HK-2 (cell line): ENCODE measurements around the gene USP47.

ENCODE experiments used
- DNase-seq: peaks from one replicate; pipeline ENCODE4 v3.0.0-alpha.2; 2018; ENCODE audit not compliant: unreplicated experiment

Gene USP47, protein sequence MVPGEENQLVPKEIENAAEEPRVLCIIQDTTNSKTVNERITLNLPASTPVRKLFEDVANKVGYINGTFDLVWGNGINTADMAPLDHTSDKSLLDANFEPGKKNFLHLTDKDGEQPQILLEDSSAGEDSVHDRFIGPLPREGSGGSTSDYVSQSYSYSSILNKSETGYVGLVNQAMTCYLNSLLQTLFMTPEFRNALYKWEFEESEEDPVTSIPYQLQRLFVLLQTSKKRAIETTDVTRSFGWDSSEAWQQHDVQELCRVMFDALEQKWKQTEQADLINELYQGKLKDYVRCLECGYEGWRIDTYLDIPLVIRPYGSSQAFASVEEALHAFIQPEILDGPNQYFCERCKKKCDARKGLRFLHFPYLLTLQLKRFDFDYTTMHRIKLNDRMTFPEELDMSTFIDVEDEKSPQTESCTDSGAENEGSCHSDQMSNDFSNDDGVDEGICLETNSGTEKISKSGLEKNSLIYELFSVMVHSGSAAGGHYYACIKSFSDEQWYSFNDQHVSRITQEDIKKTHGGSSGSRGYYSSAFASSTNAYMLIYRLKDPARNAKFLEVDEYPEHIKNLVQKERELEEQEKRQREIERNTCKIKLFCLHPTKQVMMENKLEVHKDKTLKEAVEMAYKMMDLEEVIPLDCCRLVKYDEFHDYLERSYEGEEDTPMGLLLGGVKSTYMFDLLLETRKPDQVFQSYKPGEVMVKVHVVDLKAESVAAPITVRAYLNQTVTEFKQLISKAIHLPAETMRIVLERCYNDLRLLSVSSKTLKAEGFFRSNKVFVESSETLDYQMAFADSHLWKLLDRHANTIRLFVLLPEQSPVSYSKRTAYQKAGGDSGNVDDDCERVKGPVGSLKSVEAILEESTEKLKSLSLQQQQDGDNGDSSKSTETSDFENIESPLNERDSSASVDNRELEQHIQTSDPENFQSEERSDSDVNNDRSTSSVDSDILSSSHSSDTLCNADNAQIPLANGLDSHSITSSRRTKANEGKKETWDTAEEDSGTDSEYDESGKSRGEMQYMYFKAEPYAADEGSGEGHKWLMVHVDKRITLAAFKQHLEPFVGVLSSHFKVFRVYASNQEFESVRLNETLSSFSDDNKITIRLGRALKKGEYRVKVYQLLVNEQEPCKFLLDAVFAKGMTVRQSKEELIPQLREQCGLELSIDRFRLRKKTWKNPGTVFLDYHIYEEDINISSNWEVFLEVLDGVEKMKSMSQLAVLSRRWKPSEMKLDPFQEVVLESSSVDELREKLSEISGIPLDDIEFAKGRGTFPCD (N-terminal part only)

DNA sequence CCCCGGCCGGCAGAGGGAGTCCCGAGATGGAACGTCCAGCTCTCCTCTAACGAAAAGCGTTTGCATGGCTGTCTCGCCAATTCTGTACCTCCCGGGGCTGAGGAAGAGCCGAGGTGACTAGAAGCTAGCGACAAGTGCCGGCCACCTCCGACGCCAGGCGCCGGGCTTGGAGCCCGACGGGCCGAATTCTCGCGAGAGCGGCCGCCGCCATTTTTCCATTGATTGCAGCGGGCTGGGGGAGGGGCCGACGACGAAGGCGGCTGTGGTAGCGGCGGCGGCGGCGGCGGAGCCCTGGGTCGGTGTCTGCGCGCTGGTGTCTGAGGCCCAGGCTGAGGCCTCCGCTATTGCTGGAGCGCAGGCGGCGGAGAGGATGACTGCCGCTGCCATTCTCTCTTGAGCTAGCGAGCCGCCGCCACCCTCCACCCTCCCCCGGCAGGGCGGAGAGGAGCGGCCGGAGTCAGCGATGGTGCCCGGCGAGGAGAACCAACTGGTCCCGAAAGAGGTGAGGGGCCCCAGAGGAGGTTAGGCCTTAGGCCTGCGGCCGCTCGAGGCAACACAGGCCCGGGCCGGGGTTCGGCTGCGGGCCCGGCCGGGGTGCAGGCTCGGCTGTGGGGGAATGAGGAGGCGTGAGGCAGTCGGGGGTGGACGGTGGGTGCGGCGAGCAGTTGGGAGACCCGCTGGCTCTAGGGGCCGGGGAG lies at the start of gene USP47:
USP47 (plus strand) TSS at position 250 of the 698 bp plus-strand sequence; CDS start at position 464, 214 bp downstream.
- DNase-seq = peak; percentile 85

DNA sequence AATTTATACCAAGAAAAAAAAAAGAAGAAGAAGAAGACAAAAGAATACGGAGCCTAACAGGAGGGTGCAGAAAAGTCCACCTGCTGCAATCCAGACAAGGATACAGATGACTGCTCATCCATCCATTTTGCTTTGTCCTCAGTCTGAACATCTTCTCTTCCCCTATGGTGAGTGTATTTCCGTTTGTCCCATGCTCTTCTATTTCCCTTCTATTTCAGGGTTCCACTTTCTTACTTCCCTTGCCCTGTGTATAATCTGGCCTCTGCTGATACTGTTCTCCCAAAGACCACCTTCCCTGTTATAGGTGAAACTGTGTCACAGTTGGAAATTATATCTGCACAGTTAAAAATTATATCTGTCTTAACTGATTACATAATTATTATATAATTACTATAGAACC lies 48.7 kb upstream of the USP47 start:
- no peak for DNase-seq

DNA sequence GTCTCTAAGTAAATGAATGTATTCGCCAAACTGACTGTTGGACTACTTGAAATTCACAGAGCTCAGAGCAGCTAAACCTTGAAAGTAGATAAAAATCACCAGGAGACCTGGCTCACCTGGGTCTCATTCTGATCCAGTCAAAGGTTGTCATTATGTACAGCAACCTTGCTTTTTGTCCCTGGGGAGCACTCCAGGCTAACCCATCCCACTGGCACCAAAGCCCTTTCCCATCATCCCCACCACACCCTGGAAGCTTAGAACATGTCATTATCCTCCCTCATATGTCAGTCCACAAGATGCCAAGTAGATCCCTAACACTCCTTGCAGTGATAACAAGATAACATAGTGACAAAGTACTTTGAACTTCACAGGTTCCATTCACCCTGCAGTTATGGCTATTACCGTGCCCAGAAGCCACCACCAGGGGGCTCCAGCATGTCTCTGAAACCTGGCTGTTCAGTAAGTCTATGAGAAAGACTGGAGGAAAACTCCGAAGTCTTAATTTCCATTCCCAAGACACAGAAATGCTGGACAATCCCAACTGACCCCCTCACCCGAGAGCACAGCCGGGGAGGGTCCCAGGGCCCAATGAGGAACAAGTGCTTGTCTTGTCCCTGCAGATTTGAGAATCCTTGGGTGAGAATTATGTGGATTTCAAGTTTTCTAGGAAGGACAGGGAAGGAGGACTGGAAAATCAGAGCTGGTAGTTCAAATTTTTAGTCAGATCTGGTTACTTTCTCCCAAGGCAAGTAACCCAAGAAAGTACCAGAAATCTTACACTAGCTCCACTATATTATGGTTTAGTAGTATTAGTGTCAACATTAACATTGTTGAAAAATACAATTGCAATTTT lies 43.0 kb upstream of the USP47 start:
- DNase-seq = peak; percentile 74

DNA sequence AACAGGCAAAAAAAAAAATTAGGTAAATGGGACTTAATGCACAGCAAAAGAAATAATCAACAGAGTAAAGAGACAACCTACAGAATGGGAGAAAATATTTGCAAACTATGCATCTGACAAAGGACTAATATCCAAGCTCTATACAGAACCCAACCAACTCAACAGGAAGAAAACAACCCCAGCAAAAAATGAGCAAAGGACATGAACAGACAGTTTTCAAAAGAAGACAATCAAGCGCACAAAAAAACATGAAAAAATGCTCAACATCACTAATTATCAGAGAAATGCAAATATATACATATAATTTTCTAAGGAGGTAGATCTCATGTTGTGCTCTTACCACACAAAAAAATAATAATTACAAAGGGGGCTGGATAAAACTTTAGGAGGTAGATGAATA lies 36.5 kb upstream of the USP47 start:
- DNase-seq = no peak

DNA sequence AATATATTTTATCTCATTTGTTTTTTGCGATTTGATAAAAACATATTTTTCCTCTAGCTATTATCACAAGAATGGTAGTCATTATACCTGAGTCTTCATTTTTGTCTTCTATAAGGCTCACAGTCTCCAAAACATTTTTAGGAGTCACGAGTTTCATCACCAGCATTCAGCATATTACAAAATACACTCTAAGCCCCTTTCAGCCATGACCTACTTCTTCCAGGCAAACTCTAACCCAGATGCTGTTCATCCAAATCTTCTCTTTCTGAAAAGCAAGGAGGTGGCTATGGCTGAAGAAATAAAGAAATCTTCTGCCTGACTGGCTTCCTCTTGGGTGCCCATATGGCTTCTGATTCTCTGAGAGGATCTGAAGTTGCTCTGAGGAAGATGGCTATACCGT lies 35.7 kb upstream of the USP47 start:
- DNase-seq = no peak

DNA sequence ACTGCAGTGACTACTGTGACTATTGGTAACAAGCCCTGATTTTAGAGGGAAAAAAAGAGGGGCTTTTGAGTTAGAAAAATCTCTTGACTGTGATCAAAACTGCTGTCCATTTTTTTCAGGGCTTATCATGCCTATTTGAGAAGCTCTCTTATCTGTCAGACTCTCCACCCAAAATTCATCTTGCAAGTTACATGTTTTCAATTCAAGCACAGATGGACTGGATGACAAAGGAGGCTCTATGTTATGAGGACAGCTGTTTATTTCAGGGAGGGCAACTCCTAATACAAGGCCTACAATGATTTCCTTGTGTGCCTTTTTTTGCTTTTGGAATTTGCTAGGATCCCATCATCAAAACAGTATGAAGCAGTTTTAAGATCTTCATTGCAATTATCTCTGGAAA lies 35.2 kb upstream of the USP47 start:
- DNase-seq = no peak

DNA sequence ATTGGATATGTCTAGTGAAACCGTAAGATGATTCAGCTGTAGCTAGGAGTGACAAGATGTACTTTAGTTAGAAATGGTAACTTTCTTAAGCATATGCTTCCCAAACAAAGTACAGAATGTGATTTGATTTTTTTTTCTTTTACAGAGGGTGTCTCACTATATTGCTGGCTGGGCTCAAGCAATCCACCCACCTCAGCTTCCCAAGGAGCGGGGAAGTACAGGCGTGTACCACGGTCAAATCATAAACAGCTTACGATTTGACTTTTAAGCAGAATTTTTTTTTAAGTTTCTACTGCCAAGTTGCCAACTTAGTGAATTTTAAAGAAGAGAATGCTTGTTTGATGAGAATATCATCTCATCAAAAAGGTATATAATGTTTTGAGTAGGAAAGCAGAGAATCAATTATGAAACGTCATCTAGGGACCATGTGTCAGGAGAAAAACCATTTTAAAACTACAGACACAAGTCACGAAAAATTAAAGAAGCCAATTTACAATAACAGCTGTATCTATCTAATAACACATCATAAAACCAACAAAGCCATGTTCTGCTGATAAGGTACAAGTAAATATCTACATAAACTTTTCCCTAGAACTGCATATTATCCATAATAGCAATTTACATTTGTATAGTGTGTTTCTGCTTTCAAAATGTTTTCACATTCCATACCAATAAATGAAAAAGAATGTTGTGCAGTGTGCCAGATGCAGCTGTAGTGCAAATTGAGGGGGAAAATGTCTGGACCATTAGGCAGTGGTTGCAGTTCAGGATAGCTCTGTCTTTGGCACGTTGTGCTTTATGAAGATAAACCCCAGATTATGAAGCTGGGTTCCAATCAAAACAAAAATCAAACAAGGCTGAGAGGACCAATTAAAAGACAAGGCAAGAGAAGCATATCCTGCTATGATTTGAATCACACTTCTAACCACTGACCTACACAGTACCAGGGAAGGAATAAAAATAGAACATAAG lies 33.7 kb upstream of the USP47 start:
- DNase-seq = no peak

DNA sequence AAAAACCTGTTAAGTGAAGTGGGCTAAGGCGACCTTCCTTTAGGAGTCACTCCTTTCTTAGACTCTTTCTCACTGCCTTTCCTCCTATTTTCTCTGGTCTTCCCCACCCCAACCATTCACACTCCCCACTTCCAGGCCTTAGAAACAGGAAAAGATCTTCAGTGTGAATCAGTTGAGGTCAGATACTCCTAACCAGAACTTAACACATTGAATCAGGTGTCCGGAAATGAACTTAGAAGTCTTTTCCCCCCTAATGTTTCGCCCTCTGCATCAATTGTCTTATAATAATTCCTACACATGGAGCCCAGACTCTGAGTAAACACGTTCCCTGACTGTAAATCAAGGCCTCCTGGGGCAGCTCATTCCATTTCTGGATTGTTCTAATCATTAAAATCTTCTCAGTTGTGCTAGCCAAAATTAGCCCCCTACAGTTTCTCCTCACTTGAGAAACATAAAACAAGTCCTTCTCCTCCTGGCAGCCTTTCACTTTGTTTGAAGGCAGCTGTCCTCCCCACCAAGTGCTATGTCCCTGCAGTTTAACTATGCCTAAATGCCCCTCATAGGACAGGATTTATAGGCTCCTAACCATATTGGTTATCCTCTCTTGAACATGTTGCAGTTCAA lies 32.7 kb upstream of the USP47 start:
- DNase-seq = no peak

DNA sequence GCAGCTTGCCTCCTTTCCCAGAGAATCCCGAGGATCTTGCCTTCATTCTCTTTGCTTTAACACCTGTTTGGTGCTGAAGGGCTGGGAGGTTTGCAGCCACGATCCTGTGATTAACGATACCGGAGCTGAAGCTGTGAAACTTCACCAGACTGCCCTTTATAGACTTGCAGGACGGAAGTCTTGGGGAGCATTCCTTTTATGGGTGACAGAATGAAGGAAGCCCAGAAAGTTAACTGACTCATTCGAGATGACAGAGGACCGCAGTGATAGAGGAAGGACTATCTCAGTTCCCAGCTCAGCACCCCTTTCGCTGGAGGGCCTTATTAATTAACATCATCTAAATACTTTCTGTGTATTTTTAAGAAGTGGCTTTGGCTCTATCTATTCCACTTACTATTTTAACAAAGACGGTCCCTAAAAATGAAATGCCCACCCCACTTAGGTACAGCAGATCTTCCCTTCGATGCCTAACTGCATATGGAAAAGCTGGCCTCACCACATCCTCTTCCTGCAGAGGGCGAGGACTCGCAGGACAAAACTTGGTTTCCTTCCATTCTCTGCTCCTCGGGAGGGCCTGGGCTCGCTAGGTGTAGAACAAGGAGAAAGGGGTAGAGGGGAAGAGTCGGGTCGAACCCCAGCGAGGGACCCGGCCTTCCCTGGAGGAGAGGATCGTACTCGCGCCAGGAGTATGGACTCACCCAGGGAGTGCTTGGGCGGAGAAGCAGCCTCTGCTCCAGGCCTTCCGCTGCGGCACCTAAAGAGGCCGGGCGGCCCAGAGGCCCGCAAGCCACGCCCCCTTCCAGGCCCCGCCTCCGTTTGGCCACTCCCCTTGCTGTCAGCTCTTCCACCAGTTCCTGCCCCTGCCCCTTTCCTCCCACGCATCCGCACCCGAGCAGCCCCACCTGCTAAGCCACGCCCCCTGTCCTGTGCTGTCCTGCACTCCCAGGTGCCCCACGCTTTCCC lies 30.7 kb upstream of the USP47 start:
- no peak for DNase-seq

DNA sequence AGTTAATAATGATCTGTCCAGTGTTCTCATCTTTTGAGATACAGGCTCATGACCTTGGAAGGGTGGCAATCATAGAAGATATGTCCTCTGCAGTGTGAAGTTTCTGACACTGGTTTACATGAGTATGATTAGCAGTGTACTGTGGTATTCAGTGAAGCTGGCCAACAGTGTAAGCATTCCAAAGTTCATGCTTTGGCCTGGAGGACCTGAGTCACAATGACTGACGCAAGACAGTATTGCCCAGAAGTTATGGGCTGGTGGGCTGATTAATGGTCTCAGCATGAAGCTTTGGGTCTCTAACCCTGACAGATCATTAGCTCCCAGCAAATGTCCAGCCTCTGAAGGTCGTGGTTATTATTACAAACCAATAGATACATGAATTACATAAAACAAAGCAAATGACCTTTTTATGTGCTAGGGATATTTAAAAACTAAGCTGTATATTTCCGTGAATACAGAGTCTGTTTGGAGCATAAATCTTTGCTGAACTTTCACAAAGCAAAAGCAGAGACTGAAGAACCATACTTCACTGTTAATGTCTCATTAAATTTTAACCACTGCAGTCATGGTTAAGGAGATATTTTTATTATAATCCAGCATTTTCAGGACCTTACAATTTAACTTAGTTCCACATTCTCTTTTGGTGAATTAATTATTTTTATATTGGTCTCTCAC lies 28.3 kb upstream of the USP47 start:
- peak; percentile 51 for DNase-seq

DNA sequence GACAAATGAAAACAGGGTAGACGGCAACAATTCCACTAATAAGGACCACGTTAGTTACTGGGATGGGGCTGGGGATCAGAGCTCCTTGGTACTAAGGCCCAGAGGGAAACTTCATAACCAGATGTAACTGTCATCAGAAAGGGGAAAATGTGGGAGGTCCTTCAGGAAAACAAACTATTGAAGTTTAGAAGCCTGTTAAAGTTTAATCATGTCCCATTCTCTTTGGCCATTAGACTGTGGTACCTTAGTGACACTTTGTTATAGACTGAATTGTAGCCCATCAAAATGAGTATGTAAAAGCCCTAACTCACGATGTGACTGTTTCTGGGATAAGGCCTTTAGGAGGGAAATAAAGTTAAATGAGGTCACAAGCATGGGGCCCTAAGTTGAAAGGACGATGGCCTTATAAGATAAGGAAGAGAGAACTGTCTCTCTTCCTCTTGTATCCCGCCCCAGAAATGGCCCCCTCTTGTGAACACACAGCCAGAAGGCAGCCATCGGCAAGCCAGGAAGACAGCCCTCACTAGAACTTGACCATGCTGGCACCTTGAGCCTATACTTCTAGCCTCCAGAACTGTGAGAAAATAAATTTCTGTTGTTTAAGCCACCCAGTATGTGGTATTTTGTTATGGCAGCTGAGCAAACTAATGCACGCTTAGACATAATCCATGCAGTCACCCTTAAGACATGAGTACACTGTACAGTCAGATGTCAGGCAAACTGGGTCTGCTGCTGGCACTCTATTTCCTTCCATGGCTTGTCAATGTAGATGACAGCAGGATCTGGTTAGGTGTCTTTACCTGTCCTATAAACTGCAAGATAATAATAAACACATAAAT lies 26.9 kb upstream of the USP47 start:
- no peak for DNase-seq

DNA sequence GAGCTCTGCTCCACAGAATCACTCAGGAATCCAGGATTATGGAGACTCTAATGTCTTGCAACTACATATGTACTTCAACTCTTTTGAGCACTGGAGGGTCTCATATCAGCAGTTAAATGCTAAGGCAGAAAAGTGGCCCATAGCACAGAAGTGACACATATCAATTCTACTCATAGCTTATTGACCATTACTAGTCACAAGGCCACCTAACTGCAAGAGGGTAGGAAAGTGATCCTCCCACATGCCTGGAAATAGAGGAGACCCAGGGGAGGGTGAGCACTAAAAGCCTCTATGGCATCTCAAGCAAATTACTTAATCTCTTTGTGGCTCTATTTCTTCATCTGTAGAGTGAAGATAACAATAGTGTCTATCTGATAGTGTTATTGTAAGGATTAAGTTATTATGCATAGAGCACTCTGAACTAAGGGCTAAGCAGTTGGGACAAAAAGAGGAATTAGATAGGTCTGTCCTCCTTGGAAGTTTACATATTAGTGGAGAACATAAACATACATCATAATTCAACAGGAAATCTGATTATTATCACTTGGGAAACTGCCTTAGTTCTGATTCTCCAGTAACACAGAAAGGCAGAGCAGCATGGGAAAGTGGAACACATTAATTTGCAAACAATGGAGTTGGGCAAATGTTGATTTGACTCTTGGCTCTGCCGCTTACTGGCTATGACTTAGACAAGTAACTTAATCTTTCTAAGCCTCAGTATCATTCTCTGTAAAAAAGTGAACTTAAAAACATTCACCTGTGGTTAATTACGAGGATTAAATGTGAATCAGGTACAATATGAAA lies 25.1 kb upstream of the USP47 start:
- DNase-seq = no peak

DNA sequence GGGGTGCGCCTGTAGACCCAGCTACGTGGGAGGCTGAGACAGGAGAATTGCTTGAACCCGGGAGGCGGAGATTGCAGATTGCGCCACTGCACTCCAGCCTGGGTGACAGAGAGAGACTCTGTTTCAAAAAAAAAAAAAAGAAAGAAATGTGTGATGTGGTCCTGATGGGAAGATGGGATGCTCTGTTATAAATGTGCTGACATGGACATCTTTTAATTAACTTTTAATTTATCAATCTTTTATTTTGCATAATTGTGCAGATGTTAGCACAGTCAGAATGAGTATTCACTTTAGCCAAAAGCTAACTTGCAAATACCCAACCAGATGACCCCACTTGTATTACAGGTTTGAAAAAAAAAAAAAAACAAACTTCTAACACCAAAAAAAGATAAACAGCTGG lies 23.8 kb upstream of the USP47 start:
- DNase-seq = no peak

DNA sequence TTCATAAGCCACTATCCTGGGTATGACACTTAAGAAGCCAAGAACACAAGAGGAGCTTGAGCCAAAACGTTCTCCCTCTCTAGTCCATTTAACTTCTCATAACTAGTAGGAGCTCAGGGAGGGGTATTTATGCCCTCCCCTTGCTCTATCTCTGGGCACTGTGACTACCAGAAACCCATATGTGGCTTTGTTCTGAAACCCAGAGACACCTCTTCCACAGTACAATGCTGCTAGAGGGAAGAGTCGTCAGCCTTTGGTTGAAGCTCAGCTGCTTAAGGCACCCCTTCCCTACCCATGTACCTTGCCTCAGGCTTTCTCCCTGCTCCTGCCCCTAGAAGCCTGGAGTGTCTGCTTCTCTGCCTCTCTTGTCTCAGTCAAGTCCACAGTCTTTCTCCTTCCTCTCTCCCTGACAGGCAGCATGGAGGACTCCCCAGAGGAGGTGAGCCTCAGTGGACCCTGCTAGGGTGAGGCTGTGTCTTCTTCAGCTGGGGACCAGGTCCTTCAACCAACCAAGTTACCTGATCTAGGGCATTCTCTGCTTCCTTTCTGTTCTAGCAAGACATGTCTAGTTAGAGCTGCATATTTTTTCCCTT lies 23.1 kb upstream of the USP47 start:
- DNase-seq = no peak

DNA sequence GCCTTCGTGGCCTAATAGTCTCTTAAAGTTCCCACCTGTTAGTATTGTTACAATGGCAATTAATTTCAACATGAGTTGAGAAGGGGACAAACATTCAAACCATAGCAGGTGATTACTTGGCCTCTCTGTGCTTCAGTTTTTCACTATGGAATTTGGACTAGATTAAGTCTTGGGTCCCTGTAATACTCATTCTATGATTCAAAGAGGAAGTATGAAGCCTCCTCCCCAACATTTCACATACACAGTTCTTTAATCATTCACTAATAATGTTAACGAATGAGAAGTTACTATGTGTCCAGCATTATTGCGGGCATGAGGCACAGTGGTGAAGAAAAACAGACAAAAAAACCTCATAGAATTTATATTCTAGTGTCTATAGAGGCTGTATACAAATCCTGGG lies 19.9 kb upstream of the USP47 start:
- DNase-seq = no peak
